Spleen (tissue), 11 donors: Measurements from ENCODE around the gene PLEKHD1. TPM values are rescaled to one million over a fixed set of nuclear protein-coding genes. Genes with fewer than 3 reads are reported as not detected.
"Not testable (repeated sequence)": the region's sequence is repeated elsewhere in the genome, so short reads cannot be mapped to it uniquely, and the experiment has no call there.

ENCODE experiments used
- DNase-seq: peaks from one replicate; pipeline ENCODE4 v3.0.0-alpha.2; 2020
- H3K27ac ChIP-seq, 8 donors: fragments of 200-600 bp; sonication (generic) in 7 of 8; 1 replicate in 4 of 8; 2 replicates in 4 of 8; pipeline versions ENCODE4 v1.5.0 to v1.8.0; 2016 to 2021; ENCODE audit warnings: inconsistent platforms in 4 of 8, mild to moderate bottlenecking in 4 of 8, moderate library complexity in 1 of 8
- H3K27me3 ChIP-seq, 7 donors: fragments of 200-600 bp; sonication (generic) in 6 of 7; replicated peaks in 1 of 7; 1 replicate in 4 of 7; 2 replicates in 3 of 7; pipeline versions ENCODE4 v1.5.0 to v1.8.0; 2016 to 2021; ENCODE audit warnings: inconsistent platforms in 3 of 7, mild to moderate bottlenecking in 1 of 7
- H3K36me3 ChIP-seq, 6 donors: fragments of 200-600 bp; sonication (generic) in 5 of 6; 1 replicate in 4 of 6; 2 replicates in 2 of 6; pipeline versions ENCODE4 v1.5.0 to v1.8.0; 2016 to 2021; ENCODE audit warnings: inconsistent platforms in 2 of 6
- H3K4me1 ChIP-seq, 6 donors: fragments of 200-600 bp; sonication (generic) in 5 of 6; 1 replicate in 3 of 6; 2 replicates in 3 of 6; pipeline versions ENCODE4 v1.5.0 to v1.8.0; 2016 to 2021; ENCODE audit warnings: inconsistent platforms in 3 of 6
- H3K4me3 ChIP-seq, 8 donors: fragments of 200-600 bp; sonication (generic) in 7 of 8; 1 replicate in 4 of 8; 2 replicates in 4 of 8; pipeline versions ENCODE4 v1.5.0 to v1.8.0; 2016 to 2021; ENCODE audit warnings: inconsistent platforms in 4 of 8, mild to moderate bottlenecking in 4 of 8, moderate library complexity in 2 of 8
- H3K9me3 ChIP-seq, 8 donors: fragments of 200-600 bp; sonication (generic) in 7 of 8; 1 replicate in 4 of 8; 2 replicates in 4 of 8; pipeline versions ENCODE4 v1.5.0 to v1.8.0; 2016 to 2021; ENCODE audit warnings: inconsistent platforms in 4 of 8
- CTCF ChIP-seq, 11 experiments: fragments of 200-600 bp in 7 of 11; fragments of 450-650 bp in 4 of 11; sonication (generic) in 4 of 11; IDR thresholded peaks in 8 of 11; conservative IDR thresholded peaks in 3 of 11; 1 replicate in 7 of 11; 2 replicates in 4 of 11; pipeline versions ENCODE4 v1.4.0 to v1.8.0; 2016 to 2021; ENCODE audit warnings: antibody characterized with exemption in 11 of 11, inconsistent platforms in 4 of 11, mild to moderate bottlenecking in 1 of 11
- POLR2A ChIP-seq, 3 donors: fragments of 450-650 bp; IDR thresholded peaks; one replicate each; pipeline ENCODE4 v1.5.1; 2017; ENCODE audit warnings: antibody characterized with exemption in 3 of 3, mild to moderate bottlenecking in 1 of 3
- POLR2AphosphoS5 ChIP-seq, 3 donors: sonication (generic); formaldehyde crosslinking; IDR thresholded peaks; one replicate each; pipeline ENCODE4 v1.5.1; 2017; ENCODE audit warnings: antibody characterized with exemption in 3 of 3
- WGBS, 5 donors: extraction: QIAGEN DNeasy Blood & Tissue Kit in 3 of 5; methylation state at CpG; one replicate each; pipeline versions ENCODE4 v1.1.5 to v1.1.7; 2013 to 2018; 5-methylcytosine and 5-hydroxymethylcytosine counted together
- intact Hi-C: fragments of 100-400 bp; cut with DNase I; formaldehyde crosslinking; loops from one replicate; pipeline ENCODE4 v1.15.0; 2023; ENCODE audit warnings: low total_unique reads
- polyA plus RNA-seq, 3 donors: library from polyadenylated mRNA; stranded (reverse); fragments of 200-250 nt; gene quantifications; one replicate each; pipeline ENCODE4 v1.2.1, GENCODE V29; 2013
- total RNA-seq, 7 donors: library from RNA; depleted of rRNA in 3 of 7; stranded (reverse); fragments of >200 nt in 3 of 7; fragmentation: NEBNext Ultra II Directional in 4 of 7; extraction: Animal tissue kit (Norgen Biotek cat#: 25700) in 4 of 7; gene quantifications; one replicate each; pipeline versions ENCODE4 v1.1.0 to v1.2.1, GENCODE V29; 2016 to 2021
- donor health status: healthy with polysubstance abuse.
- donor health status: DM: no; HTN: no; CAD: no; lungs with moderate emphysema.
- donor health status: DM: no; HTN: no; CAD: no.
- donor health status: Bipolar disorder and iron deficiency.
- donor health status: healthy.
- donor health status: DM: no; HTN: no; CAD: no.
- donor health status: DM: yes; HTN: yes; CAD: no.

Gene PLEKHD1
- total and polyA plus RNA-seq, 10 donors = 0.06 to 0.46 (median 0.17) TPM; not detected in 1

GRCh38 chr14:69473946-69474345, 10.6 kb upstream of the PLEKHD1 start:
- Histone ChIP-seq H3K4me1 (no peaks in the 10 kb centered on the region), H3K27me3 (no peaks in the 10 kb centered on the region), H3K36me3 (peaks cover 0 to 3% (median 0%) of the 10 kb centered on the region in 6 donors), H3K9me3 (no peaks in the 10 kb centered on the region), H3K27ac (no peak overlapping the region), H3K4me3 (no peak overlapping the region)
- TF ChIP-seq CTCF (IDR thresholded peaks at IDR 0.05 in 8 of 11, conservative IDR thresholded peaks at IDR 0.05 in 3 of 11) = no peak
- TF ChIP-seq POLR2A (IDR thresholded peaks at IDR 0.05) = no peak
- TF ChIP-seq POLR2AphosphoS5 (IDR thresholded peaks at IDR 0.05) = no peak
- intact Hi-C loops = no loop called here
- DNase-seq = no peak
- 83 to 95% (median 86%) methylated on average over 3 of the region's 3 CpGs for WGBS, 5 donors

- peaks cover 0 to 3% (median 0%) of the 10 kb centered on the region in 6 donors for H3K36me3 ChIP-seq
- H3K27me3 ChIP-seq = peaks cover 0 to 3% (median 0%) of the 10 kb centered on the region in 7 donors
- no peaks in the 10 kb centered on the region for H3K4me1 ChIP-seq
- intact Hi-C loops = no loop called here
- H3K27ac ChIP-seq = no peak overlapping the region
- DNase-seq = no peak
- no peak overlapping the region for H3K4me3 ChIP-seq
- peak in 2 of 11 experiments; percentile 8 to 11 for TF ChIP-seq CTCF (IDR thresholded peaks at IDR 0.05 in 8 of 11, conservative IDR thresholded peaks at IDR 0.05 in 3 of 11)
- TF ChIP-seq POLR2A (IDR thresholded peaks at IDR 0.05) = no peak
- H3K9me3 ChIP-seq = no peaks in the 10 kb centered on the region
- 51 to 72% (median 56%) methylated on average over 7 to 8 of the region's 8 CpGs for WGBS, 5 donors
Measured at GRCh38 chr14:69475194-69475818, 9.2 kb upstream of the PLEKHD1 start.

GRCh38 chr14:69476824-69477450, 7.6 kb upstream of the PLEKHD1 start:
- WGBS, 5 donors = 83 to 96% (median 91%) methylated on average over 5 of the region's 5 CpGs
- H3K27ac ChIP-seq, H3K36me3 ChIP-seq, H3K27me3 ChIP-seq, DNase-seq, intact Hi-C loops, H3K4me3 ChIP-seq, H3K9me3 ChIP-seq, H3K4me1 ChIP-seq: not testable (repeated sequence)

GRCh38 chr14:69478055-69478454, 6.5 kb upstream of the PLEKHD1 start:
- 79 to 91% (median 89%) methylated on average over 2 of the region's 2 CpGs for WGBS, 5 donors
- peaks cover 0 to 17% (median 2%) of the 10 kb centered on the region in 7 donors for H3K27me3 ChIP-seq
- H3K27ac ChIP-seq, H3K4me3 ChIP-seq, H3K4me1 ChIP-seq, DNase-seq, H3K9me3 ChIP-seq, H3K36me3 ChIP-seq, intact Hi-C loops: not testable (repeated sequence)

GRCh38 chr14:69479696-69480095, 4.8 kb upstream of the PLEKHD1 start:
- no peaks in the 10 kb centered on the region for H3K36me3 ChIP-seq
- H3K4me1 ChIP-seq = peaks cover 5 to 14% (median 12%) of the 10 kb centered on the region in 6 donors
- peaks cover 10 to 34% (median 19%) of the 10 kb centered on the region in 7 donors for H3K27me3 ChIP-seq
- no peak for DNase-seq
- H3K9me3 ChIP-seq = no peaks in the 10 kb centered on the region
- H3K4me3 ChIP-seq = no peak overlapping the region
- H3K27ac ChIP-seq = no peak overlapping the region
- 76 to 89% (median 86%) methylated on average over 5 of the region's 5 CpGs for WGBS, 5 donors
- intact Hi-C loops = no loop called here
- TF ChIP-seq CTCF (IDR thresholded peaks at IDR 0.05 in 8 of 11, conservative IDR thresholded peaks at IDR 0.05 in 3 of 11) (no peak), POLR2AphosphoS5 (IDR thresholded peaks at IDR 0.05) (no peak), POLR2A (IDR thresholded peaks at IDR 0.05) (no peak)
